Daoy (cell line): ENCODE data around the gene TRIM17. TPM values are rescaled to one million over a fixed set of nuclear protein-coding genes. Genes with fewer than 3 reads are reported as not detected.

Experiments used
- total RNA-seq: library from RNA; depleted of rRNA; stranded (reverse); fragments of >200 nt; shearing (Covaris generic); gene quantifications from 2 replicates; pipeline ENCODE4 v1.2.3, GENCODE V29; 2014; rRNA removed

TRIM17 gene
- total RNA-seq, 1 experiment from 2014 or later: not detected

Other genes starting within 250 kb of the TRIM17 start
- 2.2 and 4.1 TPM in 2 replicates for gene OBSCN, start 208.8 kb downstream of the TRIM17 start, total RNA-seq
- 20.7 and 32.6 TPM in 2 replicates for gene TRIM11, start 10.0 kb downstream of the TRIM17 start, total RNA-seq
- gene RNF187, start 70.5 kb upstream of the TRIM17 start, total RNA-seq: 40.5 and 43.1 TPM in 2 replicates